C4-2B (cell line): Measurements from ENCODE around the gene MAML3.

Experiments
- H3K27ac ChIP-seq: fragments of 450-650 bp; 2 replicates; pipeline ENCODE4 v1.5.1; 2017
- ZFX ChIP-seq: fragments of 450-650 bp; IDR thresholded peaks from 2 replicates; pipeline ENCODE4 v1.6.1; 2017
- TF ChIP-seq, protein P1 (sequence below): fragments of 450-650 bp; conservative IDR thresholded peaks from 2 replicates; pipeline ENCODE4 v1.5.1; 2017; ENCODE audit warnings: mild to moderate bottlenecking

MAML3 gene

DNA sequence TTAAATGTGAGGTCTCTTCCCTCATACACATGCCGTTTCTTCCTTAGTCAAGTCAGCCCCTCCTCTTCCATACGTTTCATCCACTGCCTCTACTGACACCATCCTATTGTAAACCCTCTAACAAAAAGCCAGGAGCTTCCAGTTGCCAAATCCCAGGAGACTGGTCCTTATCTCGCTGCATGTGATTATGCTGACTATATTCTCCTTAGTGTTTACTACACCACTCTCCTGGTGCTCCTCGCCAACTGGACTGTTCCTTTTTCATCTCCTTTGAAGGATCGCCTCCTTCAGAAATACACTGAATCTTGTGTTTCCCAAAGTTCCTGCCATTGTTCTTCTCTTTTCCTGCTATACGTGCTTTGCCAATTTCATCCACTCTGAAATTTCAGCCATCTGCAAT lies 27.7 kb downstream of the MAML3 start:
- TF ChIP-seq, protein P1, sequence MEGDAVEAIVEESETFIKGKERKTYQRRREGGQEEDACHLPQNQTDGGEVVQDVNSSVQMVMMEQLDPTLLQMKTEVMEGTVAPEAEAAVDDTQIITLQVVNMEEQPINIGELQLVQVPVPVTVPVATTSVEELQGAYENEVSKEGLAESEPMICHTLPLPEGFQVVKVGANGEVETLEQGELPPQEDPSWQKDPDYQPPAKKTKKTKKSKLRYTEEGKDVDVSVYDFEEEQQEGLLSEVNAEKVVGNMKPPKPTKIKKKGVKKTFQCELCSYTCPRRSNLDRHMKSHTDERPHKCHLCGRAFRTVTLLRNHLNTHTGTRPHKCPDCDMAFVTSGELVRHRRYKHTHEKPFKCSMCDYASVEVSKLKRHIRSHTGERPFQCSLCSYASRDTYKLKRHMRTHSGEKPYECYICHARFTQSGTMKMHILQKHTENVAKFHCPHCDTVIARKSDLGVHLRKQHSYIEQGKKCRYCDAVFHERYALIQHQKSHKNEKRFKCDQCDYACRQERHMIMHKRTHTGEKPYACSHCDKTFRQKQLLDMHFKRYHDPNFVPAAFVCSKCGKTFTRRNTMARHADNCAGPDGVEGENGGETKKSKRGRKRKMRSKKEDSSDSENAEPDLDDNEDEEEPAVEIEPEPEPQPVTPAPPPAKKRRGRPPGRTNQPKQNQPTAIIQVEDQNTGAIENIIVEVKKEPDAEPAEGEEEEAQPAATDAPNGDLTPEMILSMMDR = no peak
- TF ChIP-seq ZFX = no peak

DNA sequence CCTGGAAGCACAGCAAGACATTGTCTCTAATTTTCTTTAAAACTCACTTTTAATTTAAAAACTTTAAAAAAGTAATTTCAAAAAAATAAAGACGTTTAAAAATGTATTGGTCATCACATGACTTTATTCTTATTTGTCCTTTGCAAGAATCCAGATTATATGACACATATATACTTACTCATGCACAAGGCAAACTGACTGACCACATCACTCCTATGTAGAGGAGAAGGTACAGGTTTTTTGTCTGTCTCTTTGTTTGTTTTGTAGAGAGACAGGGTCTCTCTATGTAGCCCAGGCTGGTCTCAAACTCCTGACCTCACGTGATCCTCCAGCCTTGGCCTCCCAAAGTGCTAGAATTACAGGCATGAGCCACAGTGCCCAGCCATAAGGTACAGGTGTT lies 28.6 kb downstream of the MAML3 start:
- no peak for TF ChIP-seq ZFX
- TF ChIP-seq, protein P1 = no peak
- no peak overlapping the region for H3K27ac ChIP-seq

More for the DNA sequence above, 27.7 kb downstream of the MAML3 start:
- no peak overlapping the region for H3K27ac ChIP-seq

DNA sequence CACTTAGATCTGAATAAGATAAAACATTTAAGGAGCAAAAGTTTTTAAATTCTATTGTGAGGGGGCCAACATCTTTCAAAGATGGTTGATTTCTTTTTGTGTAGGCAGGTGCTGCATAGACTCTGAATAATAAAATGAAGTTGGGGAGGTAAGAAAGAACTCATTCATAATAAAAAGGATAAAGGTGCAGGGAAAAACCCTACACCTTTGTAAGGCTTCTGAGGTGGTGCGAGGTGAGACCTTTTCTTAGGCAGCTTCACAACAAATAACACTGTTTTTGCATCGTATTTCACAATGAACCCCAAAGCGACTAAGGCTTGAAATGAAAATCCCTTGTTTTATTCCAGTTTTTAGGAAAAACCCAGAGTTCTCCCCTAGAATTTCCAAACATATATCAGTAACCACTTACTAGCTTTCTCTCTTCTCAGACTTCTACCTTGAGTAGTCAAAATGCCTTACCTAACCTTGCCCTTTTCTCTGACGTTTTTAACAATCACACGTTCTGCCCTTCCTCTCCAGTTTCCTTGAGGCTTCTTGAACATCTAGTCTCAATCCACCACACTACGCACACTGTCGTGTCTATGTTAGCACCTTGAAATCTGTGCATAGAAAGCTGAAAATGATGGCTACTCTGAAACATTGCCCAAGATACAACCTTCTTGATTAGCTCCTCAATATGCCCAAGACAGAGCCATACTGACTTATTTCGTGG lies 30.2 kb downstream of the MAML3 start:
- no peak overlapping the region for H3K27ac ChIP-seq
- TF ChIP-seq ZFX = no peak
- TF ChIP-seq, protein P1 = no peak

DNA sequence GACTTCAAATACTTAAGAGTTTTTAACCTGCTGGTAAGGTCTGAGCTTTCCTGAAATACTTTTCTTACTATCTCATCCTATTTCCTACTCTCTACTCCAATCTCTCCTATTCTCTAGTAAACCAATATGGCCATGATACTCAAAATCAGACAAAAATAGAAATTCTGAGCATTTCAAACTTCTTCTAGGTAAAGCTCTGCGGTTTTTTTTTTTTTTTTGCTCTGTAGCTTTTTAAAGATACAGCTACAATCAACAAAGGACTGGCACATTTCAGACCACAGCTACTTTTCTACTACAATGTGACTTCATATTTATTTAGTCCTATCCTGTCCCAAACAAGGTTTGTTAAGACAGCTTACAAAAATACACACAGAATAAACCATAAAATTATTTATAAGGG lies 31.1 kb downstream of the MAML3 start:
- TF ChIP-seq, protein P1 = no peak
- no peak for TF ChIP-seq ZFX
- no peak overlapping the region; the same call in 1 of the 2 replicates for H3K27ac ChIP-seq

DNA sequence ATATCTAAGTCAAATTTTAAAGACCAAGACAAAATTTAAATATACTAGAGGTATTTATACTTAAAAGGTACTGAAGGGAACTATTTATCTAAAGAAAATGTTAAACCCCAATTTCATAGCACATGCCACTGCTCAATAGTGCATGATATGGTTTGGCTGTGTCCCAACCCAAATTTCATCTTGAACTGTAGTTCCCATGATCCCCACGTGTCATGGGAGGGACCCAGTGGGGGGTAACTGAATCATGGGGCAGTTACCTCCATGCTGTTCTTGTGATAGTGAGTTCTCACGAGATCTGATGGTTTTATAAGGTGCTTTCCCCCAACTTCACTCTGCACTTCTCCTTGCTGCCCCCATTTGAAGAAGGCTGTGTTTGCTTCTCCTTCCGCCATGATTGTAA lies 32.3 kb downstream of the MAML3 start:
- no peak overlapping the region for H3K27ac ChIP-seq
- no peak for TF ChIP-seq ZFX
- TF ChIP-seq, protein P1 = no peak

DNA sequence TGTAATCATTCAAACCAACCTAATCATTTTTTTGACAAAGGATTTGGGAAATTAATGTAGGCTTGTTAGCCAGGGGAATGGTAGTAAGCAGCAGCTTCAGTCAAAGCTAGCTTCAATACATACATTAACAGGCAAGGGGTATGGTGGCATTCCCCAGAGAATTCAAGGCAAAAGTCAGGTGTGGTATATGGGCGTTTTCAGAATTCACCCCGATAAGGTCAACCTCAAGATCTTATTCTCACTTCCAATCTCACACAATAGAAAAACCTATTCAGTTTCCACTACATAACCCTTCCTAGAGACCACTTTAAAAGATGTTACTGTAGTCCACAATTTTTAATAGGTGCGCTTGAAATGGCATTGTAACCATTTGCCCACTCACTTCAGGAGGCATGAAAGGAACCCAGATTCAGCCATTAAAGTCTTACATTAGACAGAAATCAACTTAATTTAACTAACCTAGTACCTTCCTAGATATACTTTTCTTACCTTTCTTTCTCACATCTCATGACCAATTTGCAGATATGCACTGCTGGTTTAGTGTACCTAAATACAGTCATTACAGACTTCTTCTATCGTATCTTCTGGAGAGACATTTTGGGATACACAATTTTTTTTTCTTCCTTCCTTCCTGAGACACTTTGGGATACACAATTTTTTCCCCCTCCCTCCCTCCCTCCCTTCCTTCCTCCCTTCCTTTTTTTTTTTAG lies 34.9 kb downstream of the MAML3 start:
- TF ChIP-seq ZFX = no peak
- TF ChIP-seq, protein P1 = no peak
- no peak overlapping the region for H3K27ac ChIP-seq

DNA sequence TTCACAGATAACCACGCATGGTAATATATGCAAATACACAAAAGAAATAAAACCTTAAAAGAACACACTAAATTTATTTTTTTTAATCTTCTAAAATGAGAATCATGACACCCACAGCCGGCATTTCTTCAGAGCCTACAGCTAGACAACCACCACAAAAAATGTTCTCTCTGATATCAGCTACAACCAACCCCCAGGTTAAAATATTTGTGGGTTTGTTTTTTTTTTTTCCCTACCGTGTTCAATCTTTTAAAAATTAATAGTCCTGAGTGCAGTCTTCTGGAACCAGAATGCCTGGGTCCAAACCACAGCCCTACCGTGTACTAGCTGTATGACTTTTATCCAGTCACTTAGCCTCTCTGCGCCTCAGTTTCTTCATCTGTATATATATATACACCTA lies 36.0 kb downstream of the MAML3 start:
- TF ChIP-seq ZFX = no peak
- TF ChIP-seq, protein P1 = no peak
- no peak overlapping the region for H3K27ac ChIP-seq
